ENCODE measurements around the gene DBNDD1.

GRCh38 chr16:90031931-90032673, 12.8 kb upstream of the DBNDD1 start:
- TF ChIP-seq POLR2A (IDR thresholded peaks at IDR 0.05; ENCODE audit: borderline replicate concordance, extremely low read depth, insufficient read depth, insufficient read length) (no peak), CTCF (IDR thresholded peaks at IDR 0.05 in 2 of 3, conservative IDR thresholded peaks at IDR 0.05 in 1 of 3; ENCODE audit: borderline replicate concordance in 1 of 3, insufficient read depth in 1 of 3, low read depth in 2 of 3, low read length in 2 of 3) (no peak), POLR2AphosphoS5 (IDR thresholded peaks at IDR 0.05; ENCODE audit: low read depth, low read length) (no peak)
